Measurements from ENCODE around the gene MEIS1.
"Not testable (repeated sequence)": the region's sequence is repeated elsewhere in the genome, so short reads cannot be mapped to it uniquely, and the experiment has no call there.

MEIS1 gene

GRCh38 chr2:66470199-66470598, 35.3 kb downstream of the MEIS1 start:
- DNase-seq = no peak

GRCh38 chr2:66472225-66472843, 37.4 kb downstream of the MEIS1 start:
- no peak for DNase-seq

- DNase-seq = no peak
Measured at GRCh38 chr2:66477135-66477842, 42.4 kb downstream of the MEIS1 start.

GRCh38 chr2:66478299-66478698, 43.4 kb downstream of the MEIS1 start:
- no peak for DNase-seq

GRCh38 chr2:66478731-66479316, 43.9 kb downstream of the MEIS1 start:
- DNase-seq = peak in 1 of 2 donors; percentile 9

- peak; percentile 31 to 45 for DNase-seq
Measured at GRCh38 chr2:66481100-66481549, 46.2 kb downstream of the MEIS1 start.

GRCh38 chr2:66485252-66485651, 50.3 kb downstream of the MEIS1 start:
- not testable (repeated sequence) for DNase-seq

GRCh38 chr2:66488946-66489345, 54.0 kb downstream of the MEIS1 start:
- no peak for DNase-seq

- no peak for DNase-seq
Measured at GRCh38 chr2:66489436-66489835, 54.5 kb downstream of the MEIS1 start.

GRCh38 chr2:66490588-66491001, 55.7 kb downstream of the MEIS1 start:
- DNase-seq = no peak

GRCh38 chr2:66494708-66495107, 59.8 kb downstream of the MEIS1 start:
- DNase-seq = peak; percentile 13 to 32

GRCh38 chr2:66495788-66496640, 61.1 kb downstream of the MEIS1 start:
- DNase-seq = no peak

- no peak for DNase-seq
Measured at GRCh38 chr2:66496670-66497420, 61.9 kb downstream of the MEIS1 start.

- DNase-seq = no peak
Measured at GRCh38 chr2:66497431-66498288, 62.7 kb downstream of the MEIS1 start.

GRCh38 chr2:66498289-66498975, 63.5 kb downstream of the MEIS1 start:
- no peak for DNase-seq

- no peak for DNase-seq
Measured at GRCh38 chr2:66501267-66501666, 66.3 kb downstream of the MEIS1 start.

GRCh38 chr2:66506265-66506664, 71.3 kb downstream of the MEIS1 start:
- DNase-seq = no peak

- DNase-seq = no peak
Measured at GRCh38 chr2:66507673-66508201, 72.8 kb downstream of the MEIS1 start.

- DNase-seq = peak in 1 of 2 donors; percentile 14
Measured at GRCh38 chr2:66508484-66509071, 73.7 kb downstream of the MEIS1 start.

GRCh38 chr2:66509326-66509811, 74.4 kb downstream of the MEIS1 start:
- no peak for DNase-seq

All from inflammatory macrophage (primary cell).